GM18858 (cell line): ENCODE measurements around the gene SPART.
A peak's percentile ranks its signal among the peaks of the same experiment; 100 is the strongest.

ENCODE experiments used
- ATAC-seq: cut with Tn5 transposase; IDR thresholded peaks from one replicate; pipeline ENCODE4 v1.9.1; 2021; ENCODE audit not compliant: unreplicated experiment

The SPART gene

GRCh38 chr13:36346222-36347083, at the start of gene SPART:
Gene SPART (minus strand): TSS chr13:36346394. CDS start chr13:36335830, 10,564 bp downstream.
- peak; percentile 89 for ATAC-seq

- no peak for ATAC-seq
These were observed 49.1 kb upstream of the SPART start for GRCh38 chr13:36395280-36395679.

GRCh38 chr13:36385489-36385888, 39.3 kb upstream of the SPART start:
- ATAC-seq, result no peak

- no peak for ATAC-seq
These were observed 35.8 kb upstream of the SPART start for GRCh38 chr13:36382030-36382429.

GRCh38 chr13:36377826-36378468, 31.8 kb upstream of the SPART start:
- no peak for ATAC-seq

DNA sequence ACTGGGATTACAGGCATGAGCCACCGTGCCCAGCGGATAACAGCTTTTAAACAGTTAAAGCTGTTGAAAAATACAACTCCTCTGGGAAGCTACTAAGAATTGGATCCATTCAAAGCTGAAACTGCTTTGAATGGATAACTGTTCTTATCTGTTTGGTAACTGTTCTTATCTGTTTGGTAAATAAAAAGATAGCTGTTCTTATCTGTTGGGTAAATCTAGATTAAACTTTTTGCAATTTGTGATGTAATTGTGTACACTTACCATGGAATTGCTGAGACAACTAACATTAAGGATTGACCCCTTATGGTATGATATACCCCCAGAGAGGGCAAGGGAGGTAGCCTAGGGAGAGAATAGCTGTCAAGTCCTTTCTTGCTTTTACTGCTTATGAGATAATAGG, 27.9 kb upstream of the SPART start:
- ATAC-seq, result no peak

DNA sequence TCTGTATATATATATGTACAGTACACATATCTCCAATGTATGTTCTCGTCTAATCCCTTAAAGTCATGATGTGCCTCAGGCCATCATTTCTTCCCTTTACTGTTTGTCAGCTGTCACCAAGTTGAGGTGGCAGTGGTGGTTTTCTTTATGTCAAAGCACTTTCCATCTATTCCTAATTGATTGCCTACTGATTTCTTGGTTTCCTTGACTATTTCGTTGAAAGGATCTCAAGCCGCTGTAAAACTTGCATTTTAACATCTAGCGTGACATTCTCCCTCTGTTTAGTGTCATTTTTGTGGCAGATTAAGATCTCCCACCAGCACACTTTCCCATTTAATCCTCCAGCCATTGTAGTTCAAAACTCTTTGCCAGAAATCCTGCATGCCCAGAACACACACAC, 25.0 kb upstream of the SPART start:
- no peak for ATAC-seq

DNA sequence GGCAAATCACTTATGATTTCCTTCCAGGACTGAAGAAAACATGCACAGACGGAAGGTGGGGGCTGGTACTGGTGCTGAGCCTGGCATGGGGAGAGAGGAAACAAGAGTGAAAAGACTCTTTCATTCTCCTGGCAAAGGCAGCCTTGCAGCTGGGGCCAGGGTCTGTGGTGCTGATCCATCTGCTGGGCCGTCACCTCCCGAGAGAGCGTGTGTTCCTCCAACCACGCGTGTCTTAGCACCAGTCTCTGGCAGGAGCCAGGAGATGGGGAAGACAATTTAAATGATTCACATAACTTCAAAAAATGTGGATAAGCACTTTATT, 23.9 kb upstream of the SPART start:
- ATAC-seq, result no peak

GRCh38 chr13:36369268-36370107, 23.3 kb upstream of the SPART start:
- no peak for ATAC-seq

GRCh38 chr13:36366031-36366430, 19.8 kb upstream of the SPART start:
- ATAC-seq, result no peak

- ATAC-seq, result no peak
These were observed 17.2 kb upstream of the SPART start for GRCh38 chr13:36363366-36363863.

DNA sequence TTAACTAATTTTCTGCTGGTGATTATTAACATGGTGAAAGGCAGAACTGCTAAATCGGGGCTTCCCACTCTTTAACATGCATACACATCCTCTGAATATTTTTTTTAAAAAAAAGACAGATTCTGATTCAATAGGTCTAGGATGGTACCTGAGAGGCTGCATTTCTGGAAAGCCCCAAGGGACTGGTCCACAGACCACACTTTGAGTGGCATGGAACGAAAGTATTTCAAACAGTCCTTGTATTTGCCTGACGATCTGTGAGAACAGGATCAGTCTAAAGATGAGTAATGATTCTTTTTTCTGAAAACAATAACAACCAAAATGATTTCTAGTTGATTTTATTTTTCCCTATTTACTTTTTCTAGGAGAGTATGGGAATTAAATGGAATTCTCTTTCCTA, 16.7 kb upstream of the SPART start:
- peak; percentile 67 for ATAC-seq

DNA sequence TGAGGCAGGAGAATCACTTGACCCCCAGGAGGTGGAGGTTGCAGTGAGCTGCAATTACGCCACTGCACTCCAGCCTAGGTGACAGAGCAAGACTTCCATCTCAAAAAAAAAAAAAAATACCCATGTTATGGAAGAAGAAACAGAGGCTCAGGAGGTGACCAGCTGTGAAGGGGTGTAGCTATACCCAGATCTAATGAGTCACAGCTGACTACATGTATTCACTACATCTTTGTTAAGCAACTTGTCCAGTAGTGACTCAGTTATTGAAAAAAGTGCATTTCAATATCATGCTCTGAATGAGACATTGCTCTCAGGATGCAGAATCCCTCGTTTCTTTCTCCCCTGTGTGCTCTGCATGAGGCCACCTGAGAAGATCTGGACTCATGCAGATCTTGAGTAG, 16.1 kb upstream of the SPART start:
- no peak for ATAC-seq

GRCh38 chr13:36360903-36361302, 14.7 kb upstream of the SPART start:
- ATAC-seq, result no peak

DNA sequence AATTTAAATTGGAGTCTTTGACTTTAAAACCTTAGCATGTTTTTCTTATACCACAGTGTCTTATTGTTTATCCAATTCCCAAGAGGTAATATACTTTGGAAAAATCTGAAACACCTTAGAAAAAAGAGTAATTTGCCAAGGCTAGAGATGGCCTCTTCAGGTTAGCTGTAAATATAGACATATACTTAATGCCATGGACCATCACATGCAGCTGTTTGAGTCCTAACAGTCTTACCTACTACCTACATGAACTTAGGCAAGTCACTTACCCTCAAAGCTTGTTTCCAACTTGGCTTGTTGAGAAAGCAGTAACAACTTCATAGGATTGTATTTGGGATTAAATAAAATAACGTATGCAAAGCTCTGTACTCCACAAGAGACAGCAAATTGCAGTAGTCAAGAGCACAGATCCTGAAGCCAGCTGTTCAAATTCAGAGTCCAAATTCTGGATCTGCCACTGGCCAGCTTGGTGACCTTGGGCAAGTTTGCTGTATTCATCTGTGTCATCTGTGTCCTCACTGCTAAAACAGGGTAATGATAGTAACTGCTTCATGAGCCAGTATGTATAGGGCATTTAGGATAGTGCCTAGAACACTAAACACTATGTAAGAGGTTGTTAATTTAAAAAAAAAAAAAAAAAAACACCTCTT, 13.2 kb upstream of the SPART start:
- ATAC-seq, result no peak

DNA sequence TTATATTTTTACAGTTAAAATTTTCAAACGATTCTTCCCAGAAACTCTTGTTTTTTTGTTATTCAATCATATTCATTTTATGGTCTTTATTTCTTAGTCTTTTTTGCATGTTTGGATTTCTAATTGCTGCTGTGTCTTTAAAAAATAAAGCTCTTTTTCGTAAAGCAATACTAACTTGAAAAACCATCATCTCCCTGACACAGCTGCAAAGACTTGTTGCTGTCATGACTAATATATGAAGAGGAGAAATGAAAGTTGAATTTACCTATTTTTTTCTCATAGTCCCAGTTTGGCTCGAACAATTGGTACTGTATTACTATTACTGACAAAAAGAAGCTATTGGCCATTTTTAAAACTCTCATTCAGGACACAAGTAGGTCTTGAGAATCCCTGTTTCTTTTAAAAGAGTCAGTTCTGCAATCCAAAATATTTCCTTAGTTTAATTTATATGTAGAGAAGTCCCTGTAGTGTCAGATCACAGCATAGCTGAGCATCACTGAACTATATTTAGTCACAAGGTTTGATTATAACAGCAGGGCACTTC, 12.1 kb upstream of the SPART start:
- no peak for ATAC-seq

DNA sequence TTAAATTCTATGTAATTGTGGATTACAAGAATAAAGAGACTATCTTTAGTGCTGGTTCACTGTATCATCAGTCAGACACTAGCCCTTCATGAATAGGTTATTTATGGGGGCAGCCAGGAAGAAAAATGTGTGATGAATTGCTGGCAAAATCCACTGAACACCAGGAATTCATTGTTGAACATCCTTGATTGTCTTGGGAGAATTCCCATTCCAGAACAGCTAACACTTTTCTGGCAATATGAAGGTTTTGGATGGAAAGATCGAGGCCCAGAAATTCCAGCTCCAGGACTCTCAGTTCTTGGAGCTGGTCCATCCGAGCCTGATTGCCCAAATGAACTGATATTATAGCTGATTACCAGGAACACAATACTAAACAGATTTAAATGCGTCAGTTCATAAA, 11.5 kb upstream of the SPART start:
- ATAC-seq, result no peak

DNA sequence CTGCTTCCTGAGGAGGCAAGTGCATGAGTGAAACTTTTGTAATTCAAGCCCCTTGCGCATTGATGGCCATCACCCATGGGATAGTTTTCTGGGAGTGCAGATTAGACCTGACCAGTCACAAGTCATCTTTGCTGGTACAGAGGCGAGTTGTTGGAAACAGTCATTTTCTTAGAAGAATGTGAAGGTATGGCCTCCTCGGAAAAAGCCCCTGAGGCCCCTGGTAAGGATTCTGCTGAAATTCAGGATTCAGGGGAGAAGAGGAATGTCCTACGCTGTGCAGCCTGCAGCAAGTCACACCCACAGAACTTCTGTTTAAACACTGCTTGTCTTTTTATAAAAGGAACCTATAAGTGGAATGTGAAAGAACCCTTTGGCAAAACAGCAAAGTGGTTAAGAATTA, 11.0 kb upstream of the SPART start:
- ATAC-seq, result no peak

DNA sequence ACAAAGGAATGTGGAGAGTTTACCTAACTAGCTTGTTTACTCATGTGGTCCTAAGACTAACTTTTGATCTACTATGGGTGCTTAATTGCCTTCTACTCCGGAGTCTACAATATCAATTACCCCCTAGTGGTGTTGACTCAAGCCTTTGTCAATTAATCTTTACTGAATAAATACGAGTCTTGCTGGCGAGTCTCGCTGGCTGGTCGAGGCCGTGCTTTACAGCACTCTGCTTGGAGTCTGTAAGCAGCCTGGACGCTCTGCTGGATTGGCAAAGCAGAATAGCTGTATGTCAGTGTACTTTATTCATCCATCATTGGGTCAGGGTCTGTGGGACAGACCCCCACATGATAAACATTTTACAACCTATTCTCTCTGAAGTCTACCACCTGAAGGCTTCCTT, 9.9 kb upstream of the SPART start:
- ATAC-seq, result no peak

- no peak for ATAC-seq
These were observed 9.4 kb upstream of the SPART start for GRCh38 chr13:36355632-36356031.
